Left lung (tissue), 14 donors: Measurements from ENCODE around the gene CGRRF1. TPM values are rescaled to one million over a fixed set of nuclear protein-coding genes. Genes with fewer than 3 reads are reported as not detected.
A peak's percentile ranks its signal among the peaks of the same experiment; 100 is the strongest.

ENCODE experiments used
- ATAC-seq: fragments of 200-7000 bp; cut with Tn5 transposase; one replicate; pipeline ENCODE4 v1.9.1; 2020; ENCODE audit warnings: moderate library complexity
- DNase-seq, 4 donors: peaks; one replicate each; pipeline ENCODE4 v3.0.0-alpha.2; 2013 to 2020
- H3K27ac ChIP-seq, 2 donors: fragments of 200-600 bp; sonication (generic) in 1 of 2; one replicate each; pipeline versions ENCODE4 v1.5.0 to v1.8.0; 2020 to 2021
- H3K27me3 ChIP-seq, 2 donors: fragments of 200-600 bp; sonication (generic) in 1 of 2; one replicate each; pipeline versions ENCODE4 v1.5.0 to v1.8.0; 2020 to 2021
- H3K36me3 ChIP-seq, 2 donors: fragments of 200-600 bp; sonication (generic) in 1 of 2; one replicate each; pipeline versions ENCODE4 v1.5.0 to v1.8.0; 2020 to 2021
- H3K4me1 ChIP-seq, 2 donors: fragments of 200-600 bp; one replicate each; pipeline ENCODE4 v1.8.0; 2021
- H3K4me3 ChIP-seq, 2 donors: fragments of 200-600 bp; sonication (generic) in 1 of 2; one replicate each; pipeline versions ENCODE4 v1.5.0 to v1.8.0; 2020 to 2021; ENCODE audit warnings: mild to moderate bottlenecking in 1 of 2
- H3K9me3 ChIP-seq, 2 donors: fragments of 200-600 bp; sonication (generic) in 1 of 2; one replicate each; pipeline versions ENCODE4 v1.5.0 to v1.8.0; 2020 to 2021
- CTCF ChIP-seq, 2 donors: fragments of 200-600 bp; sonication (generic) in 1 of 2; IDR thresholded peaks; one replicate each; pipeline versions ENCODE4 v1.5.0 to v1.8.0; 2021; ENCODE audit warnings: antibody characterized with exemption in 2 of 2
- intact Hi-C, 2 donors: fragments of 100-400 bp; cut with DNase I; formaldehyde crosslinking; loops; one replicate each; pipeline versions ENCODE4 v1.11.2 to v1.14.2; 2022
- long read RNA-seq, 12 donors: library from polyadenylated mRNA in 2 of 12; unstranded in 2 of 12; transcript quantifications; one replicate each; pipeline ENCODE4 v2.0.0 and lab custom pipeline, GENCODE V29; 2019 to 2026
- polyA plus RNA-seq, 6 donors: library from polyadenylated mRNA; unstranded; fragments of 120-200 nt; gene quantifications; one replicate each; pipeline ENCODE4 v1.2.1, GENCODE V29; 2013; ENCODE audit not compliant: insufficient read length in 6 of 6
- total RNA-seq, 2 donors: library from RNA; stranded (reverse); fragmentation: NEBNext Ultra II Directional; extraction: Animal tissue kit (Norgen Biotek cat#: 25700); gene quantifications; one replicate each; pipeline ENCODE4 v1.2.1, GENCODE V29; 2021
- donor health status: DM: no; HTN: yes; CAD: no.
- donor health status: DM: no; HTN: no; CAD: no.

Gene CGRRF1
- total RNA-seq (10 to 100 TPM; 17.5 to 20.1 TPM), polyA plus RNA-seq (10 to 100 TPM; 21.8 to 31.7 (median 27.9) TPM)
- long read RNA-seq, donor 1, transcript CGRRF1-201 (6 exons, 2,057 nt), result major isoform, 11 of 12 reads
- long read RNA-seq, donor 1, partial matches to known transcripts, result 0 of 12 reads
- long read RNA-seq, donor 1, other reads (novel, unspliced or antisense), result 0 of 12 reads
- long read RNA-seq, donor 2, partial matches to known transcripts, result 0 of 5 reads
- long read RNA-seq, donor 2, other reads (novel, unspliced or antisense), result 0 of 5 reads
- long read RNA-seq, donor 3, transcript CGRRF1-201 (6 exons, 2,057 nt), result major isoform, 9 of 9 reads
- long read RNA-seq, donor 3, partial matches to known transcripts, result 0 of 9 reads
- long read RNA-seq, donor 3, other reads (novel, unspliced or antisense), result 0 of 9 reads
- long read RNA-seq, donor 4, transcript CGRRF1-201 (6 exons, 2,057 nt), result major isoform, 5 of 6 reads
- long read RNA-seq, donor 4, partial matches to known transcripts, result 1 of 6 reads
- long read RNA-seq, donor 4, other reads (novel, unspliced or antisense), result 0 of 6 reads
- long read RNA-seq, donor 5, transcript CGRRF1-201 (6 exons, 2,057 nt), result major isoform, 14 of 14 reads
- long read RNA-seq, donor 5, partial matches to known transcripts, result 0 of 14 reads
- long read RNA-seq, donor 5, other reads (novel, unspliced or antisense), result 0 of 14 reads
- long read RNA-seq, donor 6, transcript CGRRF1-201 (6 exons, 2,057 nt), result major isoform, 13 of 16 reads
- long read RNA-seq, donor 6, partial matches to known transcripts, result 0 of 16 reads
- long read RNA-seq, donor 6, other reads (novel, unspliced or antisense), result 0 of 16 reads
- long read RNA-seq, donor 7, transcript CGRRF1-201 (6 exons, 2,057 nt), result major isoform, 11 of 11 reads
- long read RNA-seq, donor 7, partial matches to known transcripts, result 0 of 11 reads
- long read RNA-seq, donor 7, other reads (novel, unspliced or antisense), result 0 of 11 reads
- long read RNA-seq, donor 8, transcript CGRRF1-201 (6 exons, 2,057 nt), result major isoform, 5 of 5 reads
- long read RNA-seq, donor 8, partial matches to known transcripts, result 0 of 5 reads
- long read RNA-seq, donor 8, other reads (novel, unspliced or antisense), result 0 of 5 reads
- long read RNA-seq, donor 9, result 0 reads
- long read RNA-seq, donor 10, transcript CGRRF1-201 (6 exons, 2,057 nt), result major isoform, 9 of 12 reads
- long read RNA-seq, donor 10, partial matches to known transcripts, result 1 of 12 reads
- long read RNA-seq, donor 10, other reads (novel, unspliced or antisense), result 2 of 12 reads
- long read RNA-seq, donor 11, transcript CGRRF1-201 (6 exons, 2,057 nt), result major isoform, 7 of 9 reads
- long read RNA-seq, donor 11, partial matches to known transcripts, result 0 of 9 reads
- long read RNA-seq, donor 11, other reads (novel, unspliced or antisense), result 0 of 9 reads
- long read RNA-seq, donor 12, transcript CGRRF1-201 (6 exons, 2,057 nt), result major isoform, 6 of 6 reads
- long read RNA-seq, donor 12, partial matches to known transcripts, result 0 of 6 reads
- long read RNA-seq, donor 12, other reads (novel, unspliced or antisense), result 0 of 6 reads

- Histone ChIP-seq H3K27ac (peak within 1 kb of the TSS; percentile 58 to 74), H3K36me3 (no peaks in the 10 kb centered on the region), H3K27me3 (no peaks in the 10 kb centered on the region), H3K9me3 (no peaks in the 10 kb centered on the region), H3K4me3 (peak within 1 kb of the TSS; percentile 94 to 98), H3K4me1 (peaks cover 6 to 24% of the 10 kb centered on the region in 2 donors)
- intact Hi-C loops, result no loop called here
- DNase-seq (peak; percentile 96 to 99 (median 98)), ATAC-seq (peak; percentile 99)
- TF ChIP-seq CTCF (IDR thresholded peaks at IDR 0.05), result peak; percentile 64 to 79
These were observed at the start of gene CGRRF1 for GRCh38 chr14:54509546-54510501. CGRRF1 (plus strand) TSS chr14:54509906; CDS start chr14:54509960, 54 bp downstream.

GRCh38 chr14:54462048-54462447, 47.7 kb upstream of the CGRRF1 start:
- Histone ChIP-seq H3K27me3 (no peaks in the 10 kb centered on the region), H3K4me3 (no peak overlapping the region), H3K9me3 (peaks cover 0 to 10% of the 10 kb centered on the region in 2 donors), H3K4me1 (no peaks in the 10 kb centered on the region), H3K36me3 (no peaks in the 10 kb centered on the region), H3K27ac (no peak overlapping the region)
- TF ChIP-seq CTCF (IDR thresholded peaks at IDR 0.05), result no peak
- DNase-seq (no peak), ATAC-seq (no peak)
- intact Hi-C loops, result no loop called here

- Histone ChIP-seq H3K27me3 (no peaks in the 10 kb centered on the region), H3K36me3 (peaks cover 0 to 5% of the 10 kb centered on the region in 2 donors), H3K9me3 (peaks cover 0 to 14% of the 10 kb centered on the region in 2 donors), H3K4me1 (no peaks in the 10 kb centered on the region), H3K4me3 (no peak overlapping the region), H3K27ac (no peak overlapping the region)
- no peak for ATAC-seq
- intact Hi-C loops, result no loop called here
- DNase-seq, result no peak
- no peak for TF ChIP-seq CTCF (IDR thresholded peaks at IDR 0.05)
These were observed 44.1 kb upstream of the CGRRF1 start for GRCh38 chr14:54465654-54466053.

- DNase-seq (no peak), ATAC-seq (no peak)
- intact Hi-C loops, result no loop called here
- Histone ChIP-seq H3K9me3 (peaks cover 0 to 14% of the 10 kb centered on the region in 2 donors), H3K27me3 (no peaks in the 10 kb centered on the region), H3K27ac (no peak overlapping the region), H3K36me3 (peaks cover 0 to 11% of the 10 kb centered on the region in 2 donors), H3K4me1 (no peaks in the 10 kb centered on the region), H3K4me3 (no peak overlapping the region)
- no peak for TF ChIP-seq CTCF (IDR thresholded peaks at IDR 0.05)
These were observed 42.4 kb upstream of the CGRRF1 start for GRCh38 chr14:54467280-54467679.
